ENCODE results near the gene CLMP.
"Not testable (repeated sequence)": the region's sequence is repeated elsewhere in the genome, so short reads cannot be mapped to it uniquely, and the experiment has no call there.

Gene CLMP

DNA sequence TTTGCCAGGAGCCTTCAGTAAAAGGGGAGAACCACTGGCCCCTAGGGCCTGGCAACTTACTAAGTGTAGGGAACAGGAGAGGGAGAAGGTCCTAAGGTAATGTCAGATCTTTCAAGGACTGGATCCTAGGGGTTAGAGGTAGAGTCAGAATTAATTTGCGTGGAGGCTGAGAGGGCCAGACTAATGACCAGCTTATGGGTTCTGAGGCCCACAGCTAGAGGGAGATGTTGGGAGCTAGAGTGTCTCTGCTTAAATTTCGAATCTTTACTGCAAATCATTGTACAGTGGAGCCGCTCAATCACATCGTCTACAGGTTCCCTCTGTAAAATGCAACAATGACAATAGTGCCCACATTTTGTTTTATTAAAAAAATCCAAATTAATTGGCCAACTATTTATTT, 31.4 kb downstream of the CLMP start:
- Histone ChIP-seq H3K27ac (no peak overlapping the region), H3K27me3 (no peaks in the 10 kb centered on the region), H3K9ac (no peak overlapping the region), H3K4me2 (no peak overlapping the region), H4K20me1 (no peaks in the 10 kb centered on the region), H3K36me3 (no peaks in the 10 kb centered on the region), H3K9me3 (no peaks in the 10 kb centered on the region), H3K4me3 (no peak overlapping the region), H3K4me1 (peaks cover 11% of the 10 kb centered on the region; the same call in 1 of the 2 replicates)
- TF ChIP-seq Cebpa-rat (IDR thresholded peaks at IDR 0.05) = no peak

DNA sequence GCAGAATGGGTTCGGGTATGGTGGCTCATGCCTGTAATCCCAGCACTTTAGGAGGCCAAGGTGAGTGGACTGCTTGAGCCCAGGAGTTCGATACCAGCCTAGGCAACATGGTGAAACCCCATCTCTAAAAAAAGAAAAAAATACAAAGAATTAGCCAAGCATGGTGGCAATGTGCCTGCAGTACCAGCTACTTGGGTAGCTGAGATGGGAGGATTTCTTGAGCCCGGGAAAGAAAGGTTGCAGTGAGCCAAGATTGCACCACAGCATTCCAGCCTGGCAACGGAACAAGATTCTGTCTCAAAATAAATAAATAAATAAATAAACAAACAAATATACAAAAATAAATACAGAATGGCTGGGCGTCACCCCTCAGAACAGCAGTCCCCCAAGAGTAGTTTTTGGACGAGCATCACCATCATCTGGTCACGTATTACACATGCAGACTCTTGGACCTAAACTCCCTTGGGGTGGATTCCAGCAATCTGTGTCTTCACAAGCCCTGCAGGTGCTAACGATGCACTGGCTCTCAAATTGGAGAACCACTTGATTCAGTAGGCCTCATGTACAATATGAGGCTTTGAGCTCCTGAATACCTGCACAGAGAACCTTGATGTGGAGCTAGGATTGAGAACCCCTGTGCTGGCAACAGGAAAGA, 33.5 kb downstream of the CLMP start:
- H3K4me1 ChIP-seq = peaks cover 7% of the 10 kb centered on the region; the same call in 1 of the 2 replicates
- no peaks in the 10 kb centered on the region for H3K27me3 ChIP-seq
- H3K9me3 ChIP-seq = no peaks in the 10 kb centered on the region
- no peak overlapping the region for H3K4me3 ChIP-seq
- no peak for TF ChIP-seq Cebpa-rat (IDR thresholded peaks at IDR 0.05)
- no peak overlapping the region for H3K9ac ChIP-seq
- H3K27ac ChIP-seq = no peak overlapping the region
- H3K36me3 ChIP-seq = no peaks in the 10 kb centered on the region
- H3K4me2 ChIP-seq = no peak overlapping the region
- H4K20me1 ChIP-seq = no peaks in the 10 kb centered on the region

DNA sequence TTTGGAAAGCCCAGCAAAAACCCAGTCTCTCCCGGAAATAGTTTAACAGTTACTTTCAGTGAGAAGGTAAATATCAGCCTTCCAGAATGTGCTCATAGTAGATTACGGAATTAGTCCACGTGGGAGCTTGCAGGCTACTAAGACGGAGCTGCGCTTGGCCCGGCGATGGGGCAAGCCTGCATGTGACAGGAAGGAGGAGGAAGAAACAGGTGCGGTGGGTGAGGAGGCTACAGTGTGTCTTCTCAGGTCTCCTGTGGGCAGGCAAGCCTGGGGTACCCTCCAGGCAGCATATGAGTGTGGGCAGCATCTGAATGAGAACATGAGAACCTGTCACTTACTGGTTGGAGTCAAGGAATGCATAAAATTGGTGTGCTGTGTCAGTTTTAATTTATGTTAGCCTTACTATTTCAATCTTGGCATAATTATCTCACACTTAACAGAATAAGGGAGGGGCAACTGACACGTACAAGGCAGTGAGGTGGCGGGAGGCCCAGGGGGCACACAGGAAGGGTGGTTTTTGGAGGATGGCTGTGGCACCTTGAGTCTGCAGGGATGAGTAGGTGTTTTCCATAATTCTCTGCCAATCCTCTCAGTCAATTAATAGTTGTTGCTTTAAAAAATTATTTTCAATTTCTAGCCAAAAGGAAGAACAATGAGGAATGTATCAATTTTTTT, 35.7 kb downstream of the CLMP start:
- Histone ChIP-seq H3K4me2 (peak overlapping the region; percentile 12; the same call in 1 of the 2 replicates), H3K27me3 (no peaks in the 10 kb centered on the region), H4K20me1 (no peaks in the 10 kb centered on the region), H3K4me3 (no peak overlapping the region), H3K9me3 (no peaks in the 10 kb centered on the region), H3K27ac (no peak overlapping the region), H3K9ac (no peak overlapping the region), H3K36me3 (no peaks in the 10 kb centered on the region), H3K4me1 (peaks cover 7% of the 10 kb centered on the region; the same call in 1 of the 2 replicates)
- no peak for TF ChIP-seq Cebpa-rat (IDR thresholded peaks at IDR 0.05)

DNA sequence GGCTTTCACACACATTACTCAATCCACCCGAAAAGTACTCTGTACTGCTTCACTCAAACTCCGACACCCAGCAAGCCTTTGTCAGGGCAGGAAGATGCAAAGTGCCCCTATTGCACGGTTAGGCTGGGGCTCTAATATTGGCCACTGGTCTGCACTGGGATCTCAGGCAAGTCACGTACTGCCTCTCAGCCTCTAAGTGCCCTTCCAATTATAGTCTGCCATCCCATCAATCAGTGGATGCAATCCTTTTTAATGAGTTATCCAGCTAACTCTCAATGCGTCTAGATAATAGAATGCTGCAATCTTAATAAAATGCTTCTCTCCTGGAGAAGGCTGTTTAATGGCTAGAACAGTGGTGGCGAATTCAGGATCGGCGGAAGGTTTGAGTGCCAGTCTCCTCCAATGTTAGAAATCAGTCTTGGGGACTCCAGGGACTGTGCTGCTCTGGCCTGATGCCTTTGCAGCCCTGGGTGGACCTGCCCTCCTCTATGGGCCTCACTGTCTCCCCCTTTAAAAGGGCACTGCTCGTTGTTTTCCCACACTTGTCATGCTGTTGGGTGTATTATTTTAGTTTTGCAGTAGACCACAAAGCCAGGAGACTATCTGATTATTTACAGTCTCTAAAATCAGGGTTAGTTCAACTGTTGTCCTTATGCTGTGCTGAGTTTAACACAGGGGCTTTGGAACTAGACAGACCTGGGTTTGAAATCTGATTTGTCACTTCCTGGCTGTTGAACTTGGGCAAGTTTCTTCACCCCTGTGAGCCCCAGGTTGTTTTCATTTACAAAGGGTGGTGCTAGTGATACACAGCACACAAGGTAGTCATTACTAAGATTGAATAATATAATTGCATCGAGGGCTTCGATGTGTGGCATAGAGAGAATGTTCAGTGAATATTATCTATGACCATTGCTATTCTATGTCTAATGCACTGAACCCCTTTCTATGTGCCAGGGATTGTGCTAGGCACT, 36.7 kb downstream of the CLMP start:
- TF ChIP-seq Cebpa-rat (IDR thresholded peaks at IDR 0.05) = no peak

DNA sequence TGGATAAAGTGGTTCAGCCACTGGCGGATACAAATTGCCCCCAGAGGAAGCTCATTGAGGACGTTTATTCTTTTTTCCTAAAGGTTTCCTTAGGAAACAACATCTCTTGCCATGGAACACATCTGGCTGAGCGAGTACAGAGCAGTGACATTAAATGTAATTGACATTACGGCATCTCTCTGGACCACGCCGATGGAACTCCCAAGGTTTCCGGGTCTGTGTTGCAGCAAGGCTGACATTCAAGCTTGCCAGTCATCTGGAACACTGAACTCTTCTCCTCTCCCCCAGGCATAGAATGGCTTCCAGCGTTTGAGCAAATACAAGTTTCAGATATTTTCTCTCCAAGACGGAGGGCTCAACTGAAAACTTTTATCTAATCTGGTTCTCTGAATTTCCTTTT, 42.1 kb downstream of the CLMP start:
- no peak overlapping the region for H3K4me3 ChIP-seq
- H3K27me3 ChIP-seq = no peaks in the 10 kb centered on the region
- H4K20me1 ChIP-seq = no peaks in the 10 kb centered on the region
- no peaks in the 10 kb centered on the region for H3K9me3 ChIP-seq
- no peaks in the 10 kb centered on the region for H3K4me1 ChIP-seq
- H3K9ac ChIP-seq = no peak overlapping the region
- TF ChIP-seq Cebpa-rat (IDR thresholded peaks at IDR 0.05) = no peak
- no peak overlapping the region for H3K27ac ChIP-seq
- no peak overlapping the region for H3K4me2 ChIP-seq
- H3K36me3 ChIP-seq = no peaks in the 10 kb centered on the region

More for the DNA sequence above, 36.7 kb downstream of the CLMP start:
- Histone ChIP-seq H3K9ac (no peak overlapping the region), H3K36me3 (no peaks in the 10 kb centered on the region), H3K27ac (no peak overlapping the region), H3K4me2 (no peak overlapping the region), H4K20me1 (no peaks in the 10 kb centered on the region), H3K4me3 (no peak overlapping the region), H3K9me3 (no peaks in the 10 kb centered on the region), H3K27me3 (no peaks in the 10 kb centered on the region), H3K4me1 (peaks cover 7% of the 10 kb centered on the region; the same call in 1 of the 2 replicates)

DNA sequence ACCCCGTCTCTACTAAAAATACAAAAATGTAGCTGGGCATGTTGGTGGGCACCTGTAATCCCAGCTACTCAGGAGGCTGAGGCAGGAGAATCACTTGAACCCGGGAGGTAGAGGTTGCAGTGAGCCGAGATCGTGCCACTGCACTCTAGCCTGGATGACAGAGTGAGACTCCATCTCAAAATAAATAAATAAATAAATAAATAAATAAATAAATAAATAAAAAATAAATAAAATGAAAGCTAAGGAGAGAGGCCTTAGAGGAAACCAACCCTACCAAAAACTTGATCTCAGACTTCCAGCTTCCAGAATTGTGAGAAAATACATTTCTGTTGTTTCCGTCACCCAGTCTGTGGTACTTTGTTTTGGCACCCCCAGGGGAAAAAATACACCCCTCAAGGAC, 42.7 kb downstream of the CLMP start:
- H3K4me2 ChIP-seq, H3K36me3 ChIP-seq, H3K9ac ChIP-seq, H3K4me1 ChIP-seq, H3K27ac ChIP-seq, H3K9me3 ChIP-seq, H3K27me3 ChIP-seq, H4K20me1 ChIP-seq, H3K4me3 ChIP-seq: not testable (repeated sequence)

DNA sequence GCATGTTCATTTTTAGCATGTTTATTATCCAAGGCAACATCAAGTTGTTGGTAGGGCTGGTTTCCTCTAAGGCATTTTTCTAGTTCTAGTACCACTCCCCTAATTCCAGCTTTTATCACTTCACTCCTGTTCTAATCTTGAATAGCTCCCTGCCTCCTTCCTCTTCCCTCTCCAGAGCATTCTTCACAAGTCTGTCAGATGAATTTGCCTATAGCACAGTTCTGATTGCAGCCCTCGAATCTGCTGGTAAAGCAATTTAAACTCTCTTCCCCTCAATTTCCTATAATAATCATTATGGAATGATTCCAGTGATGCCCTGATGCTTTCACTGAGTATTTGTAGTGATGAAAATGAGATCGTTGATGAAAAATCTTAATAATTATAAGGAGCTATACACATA, 43.3 kb downstream of the CLMP start:
- Histone ChIP-seq H3K36me3 (no peaks in the 10 kb centered on the region), H3K4me1 (no peaks in the 10 kb centered on the region), H4K20me1 (no peaks in the 10 kb centered on the region), H3K4me3 (no peak overlapping the region), H3K27ac (no peak overlapping the region), H3K27me3 (no peaks in the 10 kb centered on the region), H3K9ac (no peak overlapping the region), H3K4me2 (no peak overlapping the region), H3K9me3 (no peaks in the 10 kb centered on the region)
- TF ChIP-seq Cebpa-rat (IDR thresholded peaks at IDR 0.05) = no peak

DNA sequence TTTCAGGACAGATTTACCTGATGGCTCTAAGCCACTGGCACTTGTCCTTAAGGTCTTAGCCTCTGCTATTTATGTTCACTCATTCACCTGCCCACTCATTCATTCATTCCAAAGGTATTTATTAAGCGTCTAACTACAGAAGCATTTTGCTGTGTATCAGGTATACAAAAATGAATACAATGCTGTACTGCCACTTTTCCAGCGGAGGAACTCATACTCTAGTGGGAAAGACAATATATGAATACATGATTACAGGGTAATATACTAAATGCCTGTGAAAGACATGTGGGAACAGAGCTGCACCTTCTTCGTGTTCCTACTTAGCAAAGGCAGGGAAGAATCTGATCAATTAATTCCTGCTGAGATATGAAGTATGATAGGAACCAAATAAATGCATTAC, 43.7 kb downstream of the CLMP start:
- Histone ChIP-seq H3K27me3 (no peaks in the 10 kb centered on the region), H3K27ac (no peak overlapping the region), H4K20me1 (no peaks in the 10 kb centered on the region), H3K36me3 (no peaks in the 10 kb centered on the region), H3K4me2 (no peak overlapping the region), H3K4me1 (no peaks in the 10 kb centered on the region), H3K9ac (no peak overlapping the region), H3K4me3 (no peak overlapping the region), H3K9me3 (no peaks in the 10 kb centered on the region)
- TF ChIP-seq Cebpa-rat (IDR thresholded peaks at IDR 0.05) = no peak

DNA sequence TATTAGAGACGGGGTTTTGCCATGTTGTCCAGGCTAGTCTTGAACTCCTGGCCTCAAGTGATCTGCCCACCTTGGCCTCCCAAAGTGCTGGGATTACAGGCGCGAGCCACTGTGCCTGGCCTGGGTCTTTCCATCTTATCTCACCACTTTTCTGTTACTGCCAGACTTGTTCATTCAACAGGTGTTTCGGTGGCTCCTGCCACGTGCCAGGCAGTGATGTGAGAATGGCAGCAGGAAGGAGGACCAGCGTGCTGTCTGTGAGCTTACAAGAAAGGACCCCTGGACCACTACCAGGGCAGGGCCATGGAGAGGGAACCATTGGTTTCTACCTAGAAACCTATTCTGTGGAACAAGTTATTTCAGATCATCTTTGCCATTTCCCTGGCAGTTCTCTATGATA, 44.2 kb downstream of the CLMP start:
- no peak overlapping the region for H3K27ac ChIP-seq
- no peak for TF ChIP-seq Cebpa-rat (IDR thresholded peaks at IDR 0.05)
- H3K4me1 ChIP-seq = no peaks in the 10 kb centered on the region
- no peaks in the 10 kb centered on the region for H3K9me3 ChIP-seq
- H3K9ac ChIP-seq = no peak overlapping the region
- H3K27me3 ChIP-seq = no peaks in the 10 kb centered on the region
- H3K4me2 ChIP-seq = no peak overlapping the region
- H4K20me1 ChIP-seq = no peaks in the 10 kb centered on the region
- no peaks in the 10 kb centered on the region for H3K36me3 ChIP-seq
- no peak overlapping the region for H3K4me3 ChIP-seq

DNA sequence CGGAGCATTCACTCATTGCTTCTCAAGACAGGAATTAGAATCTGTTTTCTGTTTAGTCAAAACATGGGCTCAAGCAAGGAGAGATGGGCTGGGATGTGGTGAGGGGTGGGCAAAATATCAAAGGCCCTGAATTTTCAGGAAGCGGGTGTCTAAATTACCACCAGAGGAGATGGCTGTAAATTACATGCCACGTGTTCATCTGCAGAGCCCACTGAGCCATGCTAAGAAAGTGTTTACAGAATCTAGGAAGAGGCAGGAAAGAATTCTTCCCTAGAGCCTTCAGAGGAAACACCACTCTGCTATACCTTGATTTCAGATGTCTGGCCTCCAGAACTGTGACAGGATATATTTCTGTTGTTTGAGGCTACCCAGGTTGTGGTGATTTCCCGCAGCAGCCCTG, 46.1 kb downstream of the CLMP start:
- Histone ChIP-seq H3K4me2 (no peak overlapping the region), H3K4me1 (no peaks in the 10 kb centered on the region), H4K20me1 (no peaks in the 10 kb centered on the region), H3K27me3 (no peaks in the 10 kb centered on the region), H3K9ac (no peak overlapping the region), H3K27ac (no peak overlapping the region), H3K36me3 (no peaks in the 10 kb centered on the region), H3K9me3 (no peaks in the 10 kb centered on the region), H3K4me3 (no peak overlapping the region)
- TF ChIP-seq Cebpa-rat (IDR thresholded peaks at IDR 0.05) = no peak

All from BLaER1 (cell line).